NCI-H446 (cell line): ENCODE results near the gene SLC1A7.
A peak's percentile ranks its signal among the peaks of the same experiment; 100 is the strongest.
"Not testable (repeated sequence)": the region's sequence is repeated elsewhere in the genome, so short reads cannot be mapped to it uniquely, and the experiment has no call there.

Source experiments
- DNase-seq, 2 experiments: peaks; one replicate each; lab custom pipeline; 2025; lab: John Stamatoyannopoulos, UW

The SLC1A7 gene

DNA sequence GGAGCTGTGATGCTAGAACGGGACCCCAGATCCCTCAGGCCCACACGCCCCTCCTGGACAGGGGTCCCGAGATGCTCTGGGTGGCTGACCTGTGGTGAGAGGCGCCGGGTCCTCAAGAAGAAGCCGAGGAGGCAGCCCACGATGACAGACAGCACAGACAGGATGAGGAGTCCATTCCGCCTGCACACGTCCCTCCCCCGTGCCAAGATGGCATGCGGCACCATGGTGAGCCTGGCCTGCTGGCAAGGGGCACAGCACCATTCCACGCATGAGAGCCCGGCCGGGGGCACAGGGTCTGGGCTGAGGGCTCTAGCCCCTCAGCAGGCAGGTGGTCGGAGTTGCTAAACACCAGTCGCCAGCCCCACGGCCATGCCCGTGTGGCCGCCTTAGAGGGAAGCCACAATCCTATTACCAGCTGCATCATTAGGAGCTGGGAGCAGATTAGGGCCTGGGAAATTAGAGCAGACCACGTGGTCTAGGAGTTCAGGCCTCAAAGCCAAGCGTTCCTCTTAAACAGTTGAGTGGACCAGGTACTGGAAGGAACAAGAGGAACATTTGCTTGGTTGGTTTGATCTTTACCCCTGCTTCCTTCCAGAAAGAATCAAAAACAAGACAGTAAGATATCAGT is at the start of gene SLC1A7:
SLC1A7 (minus strand) TSS at position 413 of the 628 bp plus-strand sequence; CDS start at position 224, 189 bp downstream.
- no peak for DNase-seq

DNA sequence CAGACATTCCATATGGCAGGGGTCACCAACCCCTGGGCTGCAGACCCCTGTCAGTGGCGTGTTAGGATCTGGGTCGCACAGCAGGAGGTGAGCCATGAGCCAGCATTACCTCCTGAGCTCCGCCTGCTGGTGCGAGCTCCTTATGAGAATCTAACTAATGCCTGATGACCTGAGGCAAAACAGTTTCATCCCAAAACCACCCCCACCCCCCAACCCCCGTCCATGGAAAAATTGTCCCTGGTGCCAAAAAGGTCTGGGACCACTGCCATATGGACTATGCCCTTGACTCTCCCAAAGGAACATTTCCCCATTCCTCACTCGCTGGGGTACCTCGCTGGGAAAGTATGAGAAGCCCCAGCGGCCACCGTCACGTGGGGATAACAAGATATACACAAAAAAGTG is 47.8 kb upstream of the SLC1A7 start:
- DNase-seq: no peak

DNA sequence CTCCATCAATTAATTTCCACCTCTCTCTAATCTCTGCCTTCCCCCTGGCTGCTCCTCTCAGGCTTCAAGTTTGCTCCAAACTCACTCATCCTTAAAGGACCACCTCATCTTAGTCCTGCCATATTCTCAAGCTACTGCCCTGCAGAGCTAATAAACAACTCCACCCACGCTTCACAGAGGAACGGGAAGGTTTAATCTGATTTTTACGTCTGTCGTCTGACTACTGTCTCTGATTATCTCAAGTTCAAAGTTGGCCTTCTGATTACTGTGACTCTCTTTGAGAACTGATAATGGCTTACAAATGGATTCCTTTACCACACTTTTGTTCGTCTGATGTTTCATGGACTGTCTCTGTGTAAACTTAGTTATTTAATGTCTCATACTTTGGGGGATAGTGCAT is 46.6 kb upstream of the SLC1A7 start:
- no peak for DNase-seq

DNA sequence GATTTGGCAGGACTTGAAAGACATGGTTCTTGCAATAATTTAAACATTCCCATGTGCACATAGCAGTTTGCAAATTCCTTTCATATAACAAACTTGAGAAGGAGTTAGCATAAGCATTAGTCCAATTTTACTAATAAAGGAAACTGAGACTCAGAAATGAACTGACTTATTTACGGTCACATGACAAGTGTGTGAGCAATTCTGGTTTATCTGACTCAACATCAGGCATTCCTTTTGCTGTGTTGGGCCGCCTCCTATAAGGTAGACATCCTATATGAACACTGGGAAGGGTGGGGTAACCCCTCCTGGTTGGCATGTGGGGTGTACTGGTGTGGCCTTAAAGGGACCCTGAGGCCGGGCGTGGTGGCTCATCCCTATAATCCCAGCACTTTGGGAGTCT is 45.7 kb upstream of the SLC1A7 start:
- DNase-seq: no peak

DNA sequence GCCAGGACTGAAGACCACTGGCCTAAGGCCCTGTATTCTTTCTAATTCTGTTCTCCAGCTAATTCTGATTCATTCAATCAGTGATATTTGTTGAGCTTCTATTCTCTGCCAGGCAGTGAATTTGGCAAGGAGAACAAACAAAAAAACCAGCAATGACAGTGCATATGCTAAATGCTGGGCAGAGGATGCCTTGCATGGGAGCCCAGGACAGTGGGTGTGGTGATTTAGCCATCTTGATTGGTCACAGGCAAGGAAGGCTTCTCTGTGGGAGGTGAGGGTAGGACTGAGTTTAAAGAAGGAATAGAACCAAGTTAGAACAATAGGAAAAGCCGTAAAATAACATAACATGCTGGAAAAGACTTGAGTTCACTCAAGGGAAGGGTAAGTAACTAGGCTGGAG is 45.0 kb upstream of the SLC1A7 start:
- no peak for DNase-seq

DNA sequence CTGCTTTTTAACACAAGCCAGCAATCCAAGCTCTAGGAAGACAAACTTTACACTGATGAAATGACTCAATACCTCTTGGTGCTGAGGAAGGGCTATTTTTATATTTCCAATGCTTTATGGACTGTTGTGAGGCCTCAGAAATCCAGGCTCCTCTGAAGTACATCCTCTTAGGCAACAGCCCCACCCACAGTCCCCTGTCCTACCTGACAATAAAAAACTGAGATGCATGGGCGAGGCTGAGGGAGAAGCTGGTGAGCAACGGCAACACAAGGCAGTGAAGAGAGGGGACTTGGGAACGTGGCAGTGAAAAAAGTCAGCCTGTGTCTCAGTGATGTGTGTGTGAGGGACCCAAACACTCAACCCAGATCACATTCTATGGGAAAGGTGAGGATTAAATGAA is 44.1 kb upstream of the SLC1A7 start:
- no peak for DNase-seq

DNA sequence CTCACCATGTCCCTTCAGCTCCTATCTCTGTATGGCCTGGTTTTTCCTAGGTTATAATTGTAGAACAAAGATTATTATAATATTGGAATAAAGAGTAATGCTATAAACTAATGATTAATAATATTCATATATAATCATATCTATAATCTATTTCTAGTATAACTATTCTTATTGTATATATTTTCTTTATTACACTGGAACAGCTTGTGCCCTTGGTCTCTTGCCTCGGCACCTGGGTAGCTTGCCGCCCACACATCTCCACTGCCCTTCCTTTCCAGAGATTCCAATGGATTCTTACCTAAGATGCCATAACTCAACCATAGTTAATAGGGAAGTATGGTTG is 43.5 kb upstream of the SLC1A7 start:
- not testable (repeated sequence) for DNase-seq

DNA sequence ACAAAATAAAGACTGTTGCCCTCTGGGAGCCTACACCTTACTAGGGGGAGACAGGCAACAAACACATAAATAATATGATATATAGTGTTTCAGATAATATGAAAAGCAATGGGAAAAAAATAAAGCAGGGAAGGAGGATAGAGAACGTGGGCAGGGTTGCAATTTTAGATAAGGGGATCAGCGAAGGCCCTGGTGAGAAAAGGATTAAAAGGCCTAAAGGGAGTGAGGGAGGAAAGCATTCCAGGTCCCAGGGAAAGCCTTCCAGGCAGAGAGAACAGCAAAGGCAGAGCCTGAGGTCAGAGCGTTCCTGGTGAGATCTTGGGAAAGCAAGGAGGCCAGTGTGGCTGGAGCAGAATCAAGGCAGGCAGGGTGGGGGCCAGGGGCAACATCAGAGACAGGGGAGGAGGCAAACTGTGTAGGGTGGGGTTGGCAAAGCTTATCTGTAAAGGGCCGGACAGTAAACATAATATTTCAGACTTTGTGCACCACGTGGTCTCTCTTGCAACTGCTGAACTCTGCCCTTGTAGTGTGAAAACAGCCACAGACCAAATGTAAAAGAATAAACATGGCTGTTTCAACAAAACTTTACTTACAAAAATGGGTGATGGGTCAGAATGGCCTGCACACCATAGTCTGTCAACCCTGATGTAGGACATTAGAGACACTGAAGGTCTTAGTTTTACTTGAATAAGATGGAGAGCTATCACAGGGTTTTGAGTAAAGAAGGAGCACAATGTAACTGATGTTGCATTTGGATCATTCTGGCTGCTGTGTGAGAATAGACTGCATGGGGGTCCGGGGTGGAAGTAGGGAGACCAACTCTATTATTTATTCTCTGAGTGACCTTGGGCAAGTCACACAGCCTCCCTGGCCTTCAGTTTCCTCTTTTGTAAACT is 40.9 kb upstream of the SLC1A7 start:
- no peak for DNase-seq

DNA sequence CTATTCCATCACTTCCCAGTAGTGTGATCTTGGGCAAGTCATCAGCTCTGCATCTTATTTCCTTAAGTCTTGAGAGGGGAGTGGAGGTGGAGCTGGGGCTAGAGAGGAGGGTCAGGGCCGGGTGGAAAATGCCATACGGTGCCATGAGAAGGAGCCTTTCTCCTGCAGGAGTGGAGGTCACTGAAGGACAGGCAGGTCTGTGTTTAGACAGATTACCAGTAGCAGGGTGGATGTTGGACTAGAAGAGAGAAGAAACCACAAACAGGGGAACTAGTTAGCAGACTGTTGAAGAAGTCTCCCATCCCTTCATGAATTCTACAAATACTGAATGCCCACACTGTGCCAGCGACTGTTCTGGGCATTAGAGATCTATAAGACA is 40.3 kb upstream of the SLC1A7 start:
- DNase-seq: no peak

DNA sequence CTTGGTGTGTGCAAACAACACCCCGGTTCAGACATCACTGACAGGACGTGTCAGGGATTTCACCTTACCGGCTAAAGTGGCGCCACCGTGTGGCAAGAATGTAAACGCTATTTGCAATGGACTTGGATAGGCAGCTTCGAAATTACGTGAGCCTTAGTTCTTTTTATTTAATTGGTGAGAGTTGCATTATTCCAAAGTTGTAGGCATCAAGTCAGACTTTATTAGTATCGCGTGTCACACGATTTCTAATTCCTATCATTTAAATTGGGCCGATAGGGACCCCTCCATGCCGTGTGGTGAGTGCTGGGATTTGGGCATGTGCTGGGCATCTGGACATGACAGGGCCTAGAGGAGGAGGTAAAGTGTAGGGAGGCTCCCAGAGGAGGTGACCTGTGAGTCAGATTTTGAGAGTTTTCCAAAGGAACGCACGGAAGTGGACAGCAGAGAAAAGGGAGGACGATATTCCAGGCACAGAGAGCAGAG is 39.7 kb upstream of the SLC1A7 start:
- DNase-seq: peak; percentile 64 to 89

DNA sequence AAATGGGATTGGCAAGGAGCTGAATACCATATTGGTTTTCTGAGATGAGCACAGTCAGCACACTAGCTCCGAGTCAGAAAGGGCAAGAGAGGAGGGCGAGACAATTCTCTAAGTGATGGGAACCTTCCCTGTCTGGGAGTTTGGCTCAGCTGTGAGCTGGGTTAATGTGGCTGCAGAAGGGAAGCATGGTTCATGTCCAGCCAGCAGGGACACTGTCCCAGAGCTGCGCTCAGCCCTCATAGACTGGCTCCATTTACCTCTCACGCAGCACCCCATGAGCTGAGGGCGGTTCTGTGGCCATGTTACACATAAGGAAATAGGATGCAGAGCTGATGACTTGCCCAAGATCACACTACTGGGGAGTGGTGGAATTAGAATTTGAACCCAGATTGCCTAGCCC is 38.5 kb upstream of the SLC1A7 start:
- no peak for DNase-seq

DNA sequence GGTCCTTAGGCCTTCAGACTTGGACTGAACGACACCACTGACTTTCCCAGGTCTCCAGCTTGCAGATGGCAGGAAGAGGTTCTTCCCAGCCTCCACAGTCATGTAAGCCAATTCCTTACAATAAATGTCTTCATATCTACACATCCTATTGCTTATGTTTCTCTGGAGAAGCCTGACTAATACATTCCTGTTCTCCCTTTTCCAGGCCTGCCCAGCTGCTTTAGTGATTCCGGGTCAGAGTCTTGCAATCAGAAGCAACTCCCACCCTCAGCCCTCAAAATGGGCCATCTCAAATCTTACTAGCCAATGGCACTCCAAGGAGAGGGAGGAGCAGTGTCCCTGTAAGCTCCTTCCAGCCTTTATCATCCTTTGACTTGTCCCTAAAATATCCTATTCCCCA is 37.8 kb upstream of the SLC1A7 start:
- no peak for DNase-seq

DNA sequence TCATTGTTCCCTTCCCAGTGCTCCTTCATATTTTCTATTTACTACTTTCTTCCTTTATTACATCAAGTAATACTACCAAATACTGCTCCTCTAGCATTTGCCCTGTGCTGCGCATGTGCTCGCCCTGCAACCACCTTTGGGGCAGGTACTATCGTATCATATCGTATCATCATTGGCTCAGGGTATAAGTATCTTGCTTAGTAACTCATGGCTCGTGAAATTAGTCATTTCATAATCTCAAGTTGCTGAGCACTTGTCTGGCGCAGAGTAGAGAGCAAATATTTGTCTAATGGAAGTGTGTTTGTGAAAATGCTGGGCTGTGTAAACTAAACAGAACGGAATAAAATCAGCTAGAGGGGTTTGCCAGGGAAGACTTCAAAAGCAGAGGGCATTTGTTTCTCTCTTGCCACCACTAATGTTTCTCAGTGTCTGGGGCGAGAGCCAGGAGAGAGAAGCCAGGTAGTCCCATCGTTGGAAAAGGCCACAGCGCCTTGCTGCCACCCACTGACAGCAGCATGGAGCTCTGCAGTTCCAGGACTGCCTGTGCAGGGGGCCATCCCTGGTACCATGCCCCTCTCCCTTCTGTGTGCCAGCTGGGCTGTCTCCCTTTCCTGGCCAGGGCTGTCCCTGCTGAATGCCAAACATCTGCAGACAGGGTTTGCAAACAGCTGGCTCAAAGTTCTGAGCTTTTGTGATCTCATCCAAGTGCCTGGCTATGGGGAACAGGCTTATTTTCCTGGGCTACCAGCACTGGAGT is 34.2 kb upstream of the SLC1A7 start:
- peak; percentile 28 to 60 for DNase-seq

DNA sequence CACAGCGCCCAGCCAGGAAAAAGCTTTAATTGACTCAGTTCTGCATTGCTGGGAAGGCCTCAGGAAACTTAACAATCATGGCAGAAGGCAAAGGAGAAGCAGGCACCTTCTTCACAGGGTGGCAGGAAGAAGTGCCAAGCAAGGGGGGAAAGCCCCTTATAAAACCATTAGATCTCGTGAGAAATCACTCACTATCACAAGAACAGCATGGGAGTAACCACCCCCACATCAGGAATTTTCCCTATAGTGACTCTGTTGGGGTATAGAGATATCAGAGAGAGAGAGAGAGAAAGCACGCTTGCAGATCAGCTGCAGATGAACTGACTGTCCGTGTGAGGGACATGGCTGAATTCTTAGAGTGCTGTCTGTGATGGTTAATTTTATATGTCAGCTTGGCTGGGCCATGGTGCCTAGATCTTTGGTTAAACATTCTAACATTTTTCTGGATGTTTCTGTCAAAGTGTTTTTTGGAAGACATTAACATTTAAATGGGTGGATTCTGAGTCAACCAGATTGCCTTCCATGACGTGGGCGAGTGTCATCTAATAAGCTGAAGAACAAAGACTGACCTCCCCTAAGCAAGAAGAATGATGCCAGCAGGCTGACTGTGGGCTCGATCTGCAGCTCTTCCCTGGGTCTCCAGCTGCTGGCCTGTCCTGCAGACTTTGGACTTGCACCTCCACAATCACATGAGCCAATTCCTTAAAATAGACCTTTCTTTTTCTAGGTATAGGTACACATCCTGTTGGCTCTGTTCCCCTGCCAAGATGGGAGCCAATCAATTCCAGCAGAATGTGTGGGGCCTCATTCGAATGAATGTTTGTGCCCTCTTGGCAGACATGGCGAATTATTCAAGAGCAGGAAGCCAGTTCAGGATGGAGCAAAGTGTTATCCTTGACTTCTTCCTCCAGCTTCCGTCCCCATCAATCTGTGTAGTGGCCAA is 32.8 kb upstream of the SLC1A7 start:
- no peak for DNase-seq

DNA sequence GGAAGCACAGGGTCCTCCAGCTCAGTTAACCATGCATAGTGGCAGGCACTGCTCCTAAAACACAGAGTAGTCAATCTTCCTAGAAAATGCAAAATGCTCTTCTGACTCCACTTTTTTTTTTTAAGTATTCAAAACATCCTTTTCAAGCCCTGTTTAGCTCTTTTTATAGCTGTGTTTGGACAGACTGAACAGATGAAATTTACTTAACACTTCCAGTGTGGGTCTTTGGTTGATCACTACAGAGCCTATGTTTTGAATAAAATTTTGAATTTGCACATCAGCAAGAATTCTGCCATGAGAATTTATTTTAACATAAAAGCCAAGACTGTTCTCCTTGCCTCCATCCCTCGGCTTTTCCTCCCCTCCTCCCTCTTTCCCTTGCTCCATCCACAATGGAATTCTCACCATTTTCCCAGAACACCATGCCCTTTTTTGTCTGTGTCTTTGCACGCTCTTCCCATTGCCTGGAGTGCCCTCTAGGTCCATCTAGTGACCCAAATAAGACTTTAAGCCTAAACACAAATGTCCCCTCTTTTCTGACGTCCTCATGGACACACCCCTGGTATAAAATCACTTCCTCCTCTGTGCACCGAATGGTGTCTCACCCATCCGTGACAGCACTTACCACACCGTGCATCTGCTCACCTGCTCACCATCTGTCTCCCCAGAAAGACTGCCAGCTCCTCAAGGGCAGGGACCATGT is 30.1 kb upstream of the SLC1A7 start:
- peak; percentile 7 to 35 for DNase-seq

DNA sequence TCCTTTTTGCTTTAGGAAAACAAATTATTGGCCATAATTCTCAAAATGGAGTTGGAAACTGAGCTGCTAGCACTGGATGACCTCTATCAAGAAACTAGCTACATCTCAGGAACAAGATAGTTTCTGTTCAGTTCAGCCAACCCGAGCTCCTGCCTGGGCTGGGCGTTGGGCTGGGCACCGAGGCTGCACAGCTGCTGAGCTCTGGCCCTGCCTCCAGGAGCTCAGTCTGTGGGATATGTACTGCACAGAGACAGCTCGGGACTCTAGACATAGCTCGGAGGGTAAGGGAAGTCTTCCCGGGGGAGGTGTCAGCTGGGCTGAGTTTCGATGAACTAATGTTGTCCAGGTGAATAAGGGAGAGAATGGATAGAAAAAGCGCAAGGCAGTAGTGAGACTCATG is 24.5 kb upstream of the SLC1A7 start:
- DNase-seq: no peak

DNA sequence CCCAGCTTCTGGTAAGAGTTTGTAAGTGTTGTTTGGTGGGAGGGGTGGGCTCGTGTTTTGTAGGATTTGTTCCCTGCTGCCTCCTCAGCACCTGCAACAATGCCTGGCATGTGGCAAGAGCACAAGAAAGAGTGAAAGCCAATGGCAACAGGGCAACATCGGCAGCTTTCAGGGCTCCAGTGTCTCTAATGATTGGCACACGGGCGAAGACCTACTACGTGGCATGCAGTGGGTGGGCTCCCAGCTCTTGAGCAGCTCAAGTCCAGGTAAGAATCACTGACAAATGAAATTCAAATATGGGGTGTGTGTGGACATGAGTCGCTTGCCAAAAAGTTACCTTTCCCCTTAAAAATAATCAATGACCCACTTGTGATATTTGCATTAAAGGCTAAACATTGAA is 23.9 kb upstream of the SLC1A7 start:
- no peak for DNase-seq

DNA sequence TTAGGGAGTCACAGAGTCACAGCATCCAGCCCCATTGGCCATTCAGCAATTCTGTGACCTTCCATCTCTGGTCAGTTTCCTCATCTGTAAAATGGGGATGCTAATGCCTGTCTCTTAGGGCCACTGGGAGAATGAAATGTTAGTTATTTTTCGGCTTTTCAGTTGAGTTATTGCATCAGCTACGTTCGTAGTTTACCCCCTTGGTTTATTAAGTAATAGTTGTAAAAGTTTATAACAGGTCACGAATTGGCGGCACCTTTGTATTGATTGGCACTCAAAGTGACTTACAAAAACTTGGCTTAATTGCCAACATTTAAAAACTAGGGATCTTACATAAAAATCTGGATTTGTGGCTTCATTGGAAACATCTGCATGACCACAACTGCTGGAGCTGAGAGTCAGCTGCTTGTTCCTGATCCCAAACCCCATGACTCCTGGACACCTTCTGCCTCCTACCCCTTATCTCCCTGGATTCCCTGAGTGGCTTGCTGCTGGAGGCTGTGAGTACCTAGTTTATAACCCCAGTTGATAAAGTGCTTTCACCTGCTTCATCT is 23.0 kb upstream of the SLC1A7 start:
- DNase-seq: no peak

DNA sequence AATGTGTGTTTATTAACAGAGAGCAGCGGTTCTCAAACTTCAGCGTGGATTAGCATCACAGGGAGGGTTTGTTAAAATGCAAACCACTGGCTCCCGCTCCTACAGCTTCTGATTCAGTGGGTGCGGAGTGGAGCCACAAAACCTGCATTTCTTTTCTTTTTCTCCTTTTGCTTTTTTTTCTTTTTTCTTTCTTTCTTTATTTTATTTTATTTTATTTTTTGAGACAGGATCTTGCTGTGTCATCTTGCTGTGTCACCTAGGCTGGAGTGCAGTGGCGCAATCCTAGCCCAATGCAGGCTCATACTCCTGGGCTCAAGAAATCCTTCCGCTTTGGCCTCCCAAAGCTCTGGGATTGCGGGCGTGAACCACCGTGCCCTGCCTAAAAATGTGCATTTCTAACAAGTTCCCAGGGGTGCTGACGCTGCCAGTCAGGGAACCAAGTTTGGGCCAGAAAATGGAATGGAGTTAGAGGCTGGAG is 20.9 kb upstream of the SLC1A7 start:
- DNase-seq: no peak

DNA sequence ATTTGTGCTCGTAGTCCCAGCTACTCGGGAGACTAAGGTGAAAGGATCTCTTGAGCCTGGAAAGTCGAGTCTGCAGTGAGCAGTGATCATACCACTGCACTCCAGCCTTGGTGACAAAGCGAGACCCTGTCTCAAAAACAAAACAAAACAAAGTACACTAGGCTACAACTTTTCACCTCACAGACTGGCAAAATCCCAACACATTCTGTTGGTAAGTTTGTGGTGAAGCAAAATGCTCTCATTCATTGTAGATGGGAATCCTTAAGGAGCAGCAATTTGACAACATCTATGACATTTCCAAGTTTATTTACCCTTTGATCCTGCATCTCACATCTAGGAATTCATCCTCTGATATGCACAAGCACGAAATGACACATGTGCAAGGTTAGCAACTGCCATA is 20.2 kb upstream of the SLC1A7 start:
- DNase-seq: no peak
